T-helper 2 cell treated with Interferon-gamma antibody and Interleukin-4, amounts not matched to agents 5 μg/mL and 100 μg/mL, for 36 hours (primary cell): ENCODE data around the gene ZSCAN29.

Experiments used
- DNase-seq: peaks from one replicate; pipeline ENCODE4 v3.0.0; 2021; ENCODE audit warnings: low spot score
- H3K27ac Mint-ChIP-seq: one replicate; pipeline ENCODE4 v1.8.0; 2021; ENCODE audit warnings: mild to moderate bottlenecking, mixed read lengths
- H3K27me3 Mint-ChIP-seq: one replicate; pipeline ENCODE4 v1.8.0; 2021; ENCODE audit warnings: low read depth, mixed read lengths
- H3K36me3 Mint-ChIP-seq: one replicate; pipeline ENCODE4 v1.8.0; 2021; ENCODE audit warnings: low read depth, mixed read lengths
- H3K4me1 Mint-ChIP-seq: one replicate; pipeline ENCODE4 v1.8.0; 2021; ENCODE audit warnings: low read depth, mixed read lengths
- H3K4me3 Mint-ChIP-seq: one replicate; pipeline ENCODE4 v1.8.0; 2022; ENCODE audit warnings: mild to moderate bottlenecking, moderate library complexity, mixed read lengths
- H3K9me3 Mint-ChIP-seq: one replicate; pipeline ENCODE4 v1.8.0; 2021; ENCODE audit warnings: mixed read lengths

ZSCAN29 gene

GRCh38 chr15:43325039-43325684 is 45.7 kb downstream of the ZSCAN29 start:
- Mint-ChIP-seq H3K27ac (no peak overlapping the region), H3K4me3 (no peak overlapping the region), H3K27me3 (peaks cover 8% of the 10 kb centered on the region), H3K9me3 (no peaks in the 10 kb centered on the region), H3K4me1 (peaks cover 18% of the 10 kb centered on the region), H3K36me3 (peaks cover 22% of the 10 kb centered on the region)
- DNase-seq: no peak

- no peak overlapping the region for H3K4me3 Mint-ChIP-seq
- H3K27ac Mint-ChIP-seq: no peak overlapping the region
- H3K4me1 Mint-ChIP-seq: no peaks in the 10 kb centered on the region
- no peaks in the 10 kb centered on the region for H3K9me3 Mint-ChIP-seq
- H3K27me3 Mint-ChIP-seq: peaks cover 14% of the 10 kb centered on the region
- DNase-seq: no peak
- no peaks in the 10 kb centered on the region for H3K36me3 Mint-ChIP-seq
These were observed 51.7 kb downstream of the ZSCAN29 start for GRCh38 chr15:43318990-43319771.

GRCh38 chr15:43317566-43318184 is 53.2 kb downstream of the ZSCAN29 start:
- Mint-ChIP-seq H3K27me3 (peaks cover 18% of the 10 kb centered on the region), H3K4me1 (no peaks in the 10 kb centered on the region), H3K27ac (no peak overlapping the region), H3K36me3 (no peaks in the 10 kb centered on the region), H3K4me3 (no peak overlapping the region), H3K9me3 (no peaks in the 10 kb centered on the region)
- no peak for DNase-seq

GRCh38 chr15:43316971-43317346 is 53.9 kb downstream of the ZSCAN29 start:
- DNase-seq: no peak
- no peak overlapping the region for H3K27ac Mint-ChIP-seq
- no peak overlapping the region for H3K4me3 Mint-ChIP-seq
- H3K9me3 Mint-ChIP-seq: no peaks in the 10 kb centered on the region
- H3K36me3 Mint-ChIP-seq: no peaks in the 10 kb centered on the region
- peaks cover 23% of the 10 kb centered on the region for H3K27me3 Mint-ChIP-seq
- H3K4me1 Mint-ChIP-seq: no peaks in the 10 kb centered on the region

GRCh38 chr15:43316016-43316970 is 54.5 kb downstream of the ZSCAN29 start:
- Mint-ChIP-seq H3K36me3 (no peaks in the 10 kb centered on the region), H3K9me3 (no peaks in the 10 kb centered on the region), H3K4me3 (no peak overlapping the region), H3K27me3 (peaks cover 21% of the 10 kb centered on the region), H3K27ac (no peak overlapping the region), H3K4me1 (peaks cover 3% of the 10 kb centered on the region)
- no peak for DNase-seq

GRCh38 chr15:43314171-43314570 is 56.7 kb downstream of the ZSCAN29 start:
- Mint-ChIP-seq H3K4me3 (no peak overlapping the region), H3K27me3 (peaks cover 25% of the 10 kb centered on the region), H3K4me1 (peaks cover 3% of the 10 kb centered on the region), H3K9me3 (no peaks in the 10 kb centered on the region), H3K27ac (no peak overlapping the region), H3K36me3 (no peaks in the 10 kb centered on the region)
- no peak for DNase-seq

- Mint-ChIP-seq H3K27ac (no peak overlapping the region), H3K4me3 (no peak overlapping the region), H3K36me3 (no peaks in the 10 kb centered on the region), H3K27me3 (peaks cover 32% of the 10 kb centered on the region), H3K4me1 (peaks cover 9% of the 10 kb centered on the region), H3K9me3 (no peaks in the 10 kb centered on the region)
- DNase-seq: no peak
These were observed 58.5 kb downstream of the ZSCAN29 start for GRCh38 chr15:43312378-43312777.
